IMR-90 (cell line): ENCODE measurements around the gene INCENP.

ENCODE experiments used
- CTCF ChIP-seq: conservative IDR thresholded peaks from 2 replicates; pipeline ENCODE4 v1.5.1; 2012; ENCODE audit warnings: mild to moderate bottlenecking, low read depth, low read length, improper control_type of control experiment
- MAZ ChIP-seq: IDR thresholded peaks from 2 replicates; pipeline ENCODE4 v1.6.1; 2012; ENCODE audit warnings: low read depth, mild to moderate bottlenecking, low read length, improper control_type of control experiment, moderate library complexity, borderline replicate concordance
- USF2 ChIP-seq: fragments of 150-350 bp; IDR thresholded peaks from 2 replicates; pipeline ENCODE4 v1.6.1; 2017; ENCODE audit warnings: mild to moderate bottlenecking, antibody characterized with exemption, low read length, low read depth
- TF ChIP-seq, protein P1 (sequence below): fragments of 150-350 bp; IDR thresholded peaks from 2 replicates; pipeline ENCODE4 v1.6.1; 2016; ENCODE audit warnings: low read depth, mild to moderate bottlenecking, low read length, moderate library complexity, borderline replicate concordance

- TF ChIP-seq CTCF = no peak; the same call in 1 of the 2 replicates
- TF ChIP-seq, protein P1, sequence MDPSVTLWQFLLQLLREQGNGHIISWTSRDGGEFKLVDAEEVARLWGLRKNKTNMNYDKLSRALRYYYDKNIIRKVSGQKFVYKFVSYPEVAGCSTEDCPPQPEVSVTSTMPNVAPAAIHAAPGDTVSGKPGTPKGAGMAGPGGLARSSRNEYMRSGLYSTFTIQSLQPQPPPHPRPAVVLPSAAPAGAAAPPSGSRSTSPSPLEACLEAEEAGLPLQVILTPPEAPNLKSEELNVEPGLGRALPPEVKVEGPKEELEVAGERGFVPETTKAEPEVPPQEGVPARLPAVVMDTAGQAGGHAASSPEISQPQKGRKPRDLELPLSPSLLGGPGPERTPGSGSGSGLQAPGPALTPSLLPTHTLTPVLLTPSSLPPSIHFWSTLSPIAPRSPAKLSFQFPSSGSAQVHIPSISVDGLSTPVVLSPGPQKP = no peak
- TF ChIP-seq USF2 = peak; percentile 66
- peak; percentile 70 for TF ChIP-seq MAZ
Observed at GRCh38 chr11:62123669-62124185, at the start of gene INCENP.
